HPDE6-E6E7 (cell line): ENCODE data around the gene CLINT1.
"Not testable (repeated sequence)": the region's sequence is repeated elsewhere in the genome, so short reads cannot be mapped to it uniquely, and the experiment has no call there.

Source experiments
- DNase-seq: peaks from one replicate; pipeline ENCODE4 v3.0.0; 2011; ENCODE audit warnings: missing footprints; ENCODE audit errors: extremely low spot score

The CLINT1 gene

GRCh38 chr5:157858527-157859226 lies at the start of gene CLINT1:
TSS of gene CLINT1 (minus strand) at chr5:157859145. CDS start at chr5:157858970, 175 bp downstream.
- DNase-seq = peak; percentile 95

GRCh38 chr5:157908459-157908858 lies 49.5 kb upstream of the CLINT1 start:
- no peak for DNase-seq

- no peak for DNase-seq
These were observed 48.5 kb upstream of the CLINT1 start for GRCh38 chr5:157907479-157907878.

GRCh38 chr5:157903117-157903450 lies 44.1 kb upstream of the CLINT1 start:
- DNase-seq = no peak

GRCh38 chr5:157902449-157903116 lies 43.6 kb upstream of the CLINT1 start:
- DNase-seq = no peak

- DNase-seq = no peak
These were observed 41.7 kb upstream of the CLINT1 start for GRCh38 chr5:157900644-157901043.

GRCh38 chr5:157893611-157894010 lies 34.7 kb upstream of the CLINT1 start:
- DNase-seq = no peak

GRCh38 chr5:157892974-157893373 lies 34.0 kb upstream of the CLINT1 start:
- DNase-seq = no peak

GRCh38 chr5:157890836-157891597 lies 32.1 kb upstream of the CLINT1 start:
- no peak for DNase-seq

GRCh38 chr5:157888814-157889532 lies 30.0 kb upstream of the CLINT1 start:
- no peak for DNase-seq

GRCh38 chr5:157886796-157887380 lies 27.9 kb upstream of the CLINT1 start:
- DNase-seq = no peak

- DNase-seq = not testable (repeated sequence)
These were observed 26.1 kb upstream of the CLINT1 start for GRCh38 chr5:157885051-157885450.

- not testable (repeated sequence) for DNase-seq
These were observed 22.6 kb upstream of the CLINT1 start for GRCh38 chr5:157881498-157881897.

GRCh38 chr5:157877821-157878220 lies 18.9 kb upstream of the CLINT1 start:
- DNase-seq = no peak

GRCh38 chr5:157874861-157875260 lies 15.9 kb upstream of the CLINT1 start:
- no peak for DNase-seq

- DNase-seq = peak; percentile 38
These were observed 12.2 kb upstream of the CLINT1 start for GRCh38 chr5:157870837-157871834.

GRCh38 chr5:157867751-157868387 lies 8.9 kb upstream of the CLINT1 start:
- no peak for DNase-seq

- DNase-seq = no peak
These were observed 7.6 kb upstream of the CLINT1 start for GRCh38 chr5:157866536-157866935.

GRCh38 chr5:157865781-157866180 lies 6.8 kb upstream of the CLINT1 start:
- no peak for DNase-seq

GRCh38 chr5:157864067-157864466 lies 5.1 kb upstream of the CLINT1 start:
- DNase-seq = no peak
